Lung (tissue), 12 donors: ENCODE measurements around the gene TENM4. TPM values are rescaled to one million over a fixed set of nuclear protein-coding genes. Genes with fewer than 3 reads are reported as not detected.

ENCODE experiments used
- ATAC-seq: fragments of 200-7000 bp; cut with Tn5 transposase; one replicate; pipeline ENCODE4 v1.9.1; 2020; ENCODE audit warnings: moderate number of reproducible peaks; ENCODE audit not compliant: insufficient read depth, low FRiP score
- DNase-seq, 3 donors: peaks; one replicate each; pipeline ENCODE4 v3.0.0-alpha.2; 2013 to 2017
- H3K27ac ChIP-seq, 2 donors: one replicate each; pipeline ENCODE4 v1.5.1; 2013; ENCODE audit warnings: mild to moderate bottlenecking in 2 of 2, moderate library complexity in 2 of 2, control low read depth in 1 of 2, inconsistent platforms in 1 of 2, low read depth in 1 of 2, low read length in 1 of 2
- H3K27me3 ChIP-seq, 3 donors: one replicate each; pipeline ENCODE4 v1.5.1; 2013; ENCODE audit warnings: low read length in 2 of 3; ENCODE audit not compliant: control insufficient read depth in 3 of 3, insufficient read depth in 3 of 3
- H3K36me3 ChIP-seq, 4 donors: one replicate each; pipeline ENCODE4 v1.5.1; 2013; ENCODE audit warnings: low read length in 4 of 4, mild to moderate bottlenecking in 1 of 4, moderate library complexity in 1 of 4; ENCODE audit not compliant: control insufficient read depth in 4 of 4, insufficient read depth in 4 of 4
- H3K4me1 ChIP-seq, 5 donors: one replicate each; pipeline ENCODE4 v1.5.1; 2013; ENCODE audit warnings: low read length in 5 of 5, mild to moderate bottlenecking in 2 of 5, moderate library complexity in 1 of 5; ENCODE audit not compliant: control insufficient read depth in 5 of 5, insufficient read depth in 5 of 5
- H3K4me3 ChIP-seq: one replicate; pipeline ENCODE4 v1.5.1; 2013; ENCODE audit warnings: mild to moderate bottlenecking, control low read depth, moderate library complexity
- H3K9ac ChIP-seq, 2 donors: one replicate each; pipeline ENCODE4 v1.5.1; 2013; ENCODE audit warnings: low read length in 2 of 2, control low read depth in 1 of 2; ENCODE audit not compliant: insufficient read depth in 1 of 2
- H3K9me3 ChIP-seq, 4 donors: one replicate each; pipeline ENCODE4 v1.5.1; 2013; ENCODE audit warnings: low read length in 3 of 4, mild to moderate bottlenecking in 1 of 4, moderate library complexity in 1 of 4; ENCODE audit not compliant: control insufficient read depth in 4 of 4, insufficient read depth in 3 of 4
- CTCF ChIP-seq: IDR thresholded peaks from 2 replicates; pipeline ENCODE4 v1.5.1; 2012; ENCODE audit warnings: mild to moderate bottlenecking; ENCODE audit errors: control extremely low read depth, extremely low read depth
- WGBS, 2 donors: extraction: QIAGEN DNeasy Blood & Tissue Kit; methylation state at CpG; one replicate each; pipeline ENCODE4 v1.1.7; 2013; 5-methylcytosine and 5-hydroxymethylcytosine counted together
- polyA plus RNA-seq, 2 donors: library from polyadenylated mRNA; stranded (reverse); fragments of 200-250 nt; gene quantifications; one replicate each; pipeline ENCODE4 v1.2.1, GENCODE V29; 2013
- total RNA-seq, 2 donors: library from RNA; depleted of rRNA in 1 of 2; stranded (reverse); fragments of >200 nt in 1 of 2; gene quantifications; one replicate each; pipeline ENCODE4 v1.2.1, GENCODE V29; 2014 to 2021
- donor health status: control.
- donor health status: control.
- donor health status: Bipolar disorder and iron deficiency.
- donor health status: healthy.
- donor health status: DM: yes; HTN: yes; CAD: no.

Gene TENM4
- total and polyA plus RNA-seq, 4 donors, result 0.28 to 16.4 (median 3.2) TPM

- H3K36me3 ChIP-seq, result no peaks in the 10 kb centered on the region
- no peak for TF ChIP-seq CTCF
- H3K9me3 ChIP-seq, result no peaks in the 10 kb centered on the region
- H3K27me3 ChIP-seq, result peaks cover 0 to 5% (median 0%) of the 10 kb centered on the region in 3 donors
- H3K27ac ChIP-seq, result no peak overlapping the region
- H3K4me3 ChIP-seq, result no peak overlapping the region
- 24 to 31% methylated on average over 3 of the region's 3 CpGs for WGBS, 2 donors
- H3K9ac ChIP-seq, result no peak overlapping the region
- DNase-seq, result peak; percentile 89 to 97 (median 97)
- H3K4me1 ChIP-seq, result peaks cover 0 to 48% (median 18%) of the 10 kb centered on the region in 5 donors
- ATAC-seq, result no peak
These were observed 390.0 kb downstream of the TENM4 start for GRCh38 chr11:79050786-79051185.

DNA sequence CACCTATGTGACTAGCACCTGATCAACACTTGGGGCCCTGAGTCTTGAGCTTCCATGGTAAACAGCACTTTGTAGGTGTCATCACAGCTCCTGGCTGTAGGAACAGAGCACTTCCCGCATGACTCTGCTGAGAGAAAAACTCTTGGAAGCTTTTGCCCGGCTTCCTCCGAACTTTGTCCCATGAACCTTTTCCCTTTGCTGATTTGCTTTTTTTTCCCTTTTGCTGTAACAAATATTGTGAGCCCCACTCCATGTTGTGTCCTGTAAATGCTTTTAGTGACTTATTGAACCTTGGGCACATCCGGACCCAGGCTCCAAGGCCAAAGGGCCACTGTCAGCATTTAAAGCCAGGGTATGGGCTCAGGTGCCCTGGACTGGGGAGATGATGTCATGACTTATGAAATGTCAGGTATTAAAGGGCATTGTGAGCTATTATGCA is 391.1 kb downstream of the TENM4 start:
- no peak for TF ChIP-seq CTCF
- ATAC-seq, result no peak
- Histone ChIP-seq H3K9me3 (no peaks in the 10 kb centered on the region), H3K27ac (no peak overlapping the region), H3K36me3 (no peaks in the 10 kb centered on the region), H3K9ac (no peak overlapping the region), H3K27me3 (peaks cover 0 to 5% (median 0%) of the 10 kb centered on the region in 3 donors), H3K4me3 (no peak overlapping the region), H3K4me1 (peaks cover 0 to 52% (median 15%) of the 10 kb centered on the region in 5 donors)
- 91 to 93% methylated on average over 4 of the region's 4 CpGs for WGBS, 2 donors
- DNase-seq, result no peak

DNA sequence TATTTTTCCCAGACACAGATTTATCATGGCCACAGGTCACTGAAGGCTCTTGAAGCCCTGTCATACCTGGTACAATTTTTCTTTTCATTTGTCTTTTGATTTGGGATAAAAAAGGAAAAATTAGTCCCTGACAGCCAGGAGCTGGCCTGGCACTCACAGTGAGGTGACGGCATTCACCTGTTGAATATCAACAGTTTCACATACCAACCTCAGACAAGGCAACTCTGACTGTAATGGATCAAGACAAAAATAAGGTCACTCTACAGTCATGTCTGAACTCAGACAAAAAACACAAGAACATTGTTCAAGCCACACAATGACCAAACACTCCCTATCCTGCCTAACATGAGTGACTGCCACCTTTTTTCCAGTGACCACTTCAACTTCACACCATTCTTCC is 392.9 kb downstream of the TENM4 start:
- Histone ChIP-seq H3K4me3 (no peak overlapping the region), H3K4me1 (peaks cover 0 to 55% (median 15%) of the 10 kb centered on the region in 5 donors), H3K9me3 (no peaks in the 10 kb centered on the region), H3K9ac (no peak overlapping the region), H3K27me3 (no peaks in the 10 kb centered on the region), H3K27ac (no peak overlapping the region), H3K36me3 (no peaks in the 10 kb centered on the region)
- DNase-seq (no peak), ATAC-seq (no peak)
- 94 to 100% methylated on average over 1 of the region's 1 CpG for WGBS, 2 donors
- no peak for TF ChIP-seq CTCF

DNA sequence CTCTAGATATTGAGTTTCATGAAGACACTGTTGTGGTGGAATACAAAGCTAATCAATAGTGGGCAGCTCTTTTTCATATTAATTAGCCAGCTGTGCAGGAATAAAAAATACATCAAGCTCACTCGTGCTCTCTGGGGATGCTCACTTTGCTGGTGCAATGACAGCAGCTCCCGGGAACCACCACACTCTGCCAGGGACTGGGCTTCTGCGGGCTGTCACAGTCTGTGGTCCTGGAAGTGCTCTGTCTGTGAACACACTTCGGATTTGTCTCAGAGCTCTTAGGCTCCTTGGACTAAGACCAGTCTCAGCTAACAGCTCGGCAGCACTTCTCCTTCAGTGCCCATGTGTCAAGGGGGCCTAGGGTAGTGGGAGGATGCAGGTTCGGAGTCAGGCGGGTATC is 393.5 kb downstream of the TENM4 start:
- Histone ChIP-seq H3K27me3 (no peaks in the 10 kb centered on the region), H3K4me3 (no peak overlapping the region), H3K36me3 (no peaks in the 10 kb centered on the region), H3K9ac (no peak overlapping the region), H3K9me3 (no peaks in the 10 kb centered on the region), H3K4me1 (peaks cover 0 to 48% (median 15%) of the 10 kb centered on the region in 5 donors), H3K27ac (no peak overlapping the region)
- DNase-seq (no peak), ATAC-seq (no peak)
- TF ChIP-seq CTCF, result no peak
- WGBS, 2 donors, result 77 to 86% methylated on average over 7 of the region's 7 CpGs
